ENCODE data around the gene SPOP.

DNA sequence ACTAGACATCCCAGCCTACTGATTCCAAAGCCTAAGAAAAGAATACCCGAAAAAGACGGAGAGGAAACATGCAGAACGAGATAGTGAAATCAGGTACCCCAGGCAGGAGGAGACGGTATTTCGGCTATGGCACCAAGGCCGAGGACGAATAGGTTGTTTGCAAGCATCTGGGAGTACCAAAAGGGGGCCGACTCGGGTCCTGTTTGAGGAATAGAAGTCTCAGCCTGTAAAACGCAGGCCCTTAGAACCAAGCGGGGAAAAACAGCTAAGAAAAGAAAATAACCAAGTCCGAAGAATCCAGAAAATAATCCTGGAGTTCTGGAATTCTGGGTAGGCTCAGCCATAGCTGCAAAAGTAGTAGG, 29.3 kb upstream of the SPOP start:
- TF ChIP-seq, protein P1, sequence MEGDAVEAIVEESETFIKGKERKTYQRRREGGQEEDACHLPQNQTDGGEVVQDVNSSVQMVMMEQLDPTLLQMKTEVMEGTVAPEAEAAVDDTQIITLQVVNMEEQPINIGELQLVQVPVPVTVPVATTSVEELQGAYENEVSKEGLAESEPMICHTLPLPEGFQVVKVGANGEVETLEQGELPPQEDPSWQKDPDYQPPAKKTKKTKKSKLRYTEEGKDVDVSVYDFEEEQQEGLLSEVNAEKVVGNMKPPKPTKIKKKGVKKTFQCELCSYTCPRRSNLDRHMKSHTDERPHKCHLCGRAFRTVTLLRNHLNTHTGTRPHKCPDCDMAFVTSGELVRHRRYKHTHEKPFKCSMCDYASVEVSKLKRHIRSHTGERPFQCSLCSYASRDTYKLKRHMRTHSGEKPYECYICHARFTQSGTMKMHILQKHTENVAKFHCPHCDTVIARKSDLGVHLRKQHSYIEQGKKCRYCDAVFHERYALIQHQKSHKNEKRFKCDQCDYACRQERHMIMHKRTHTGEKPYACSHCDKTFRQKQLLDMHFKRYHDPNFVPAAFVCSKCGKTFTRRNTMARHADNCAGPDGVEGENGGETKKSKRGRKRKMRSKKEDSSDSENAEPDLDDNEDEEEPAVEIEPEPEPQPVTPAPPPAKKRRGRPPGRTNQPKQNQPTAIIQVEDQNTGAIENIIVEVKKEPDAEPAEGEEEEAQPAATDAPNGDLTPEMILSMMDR (conservative IDR thresholded peaks at IDR 0.05 in 1 of 2, IDR thresholded peaks at IDR 0.05 in 1 of 2; ENCODE audit: extremely low read depth in 1 of 2, insufficient read depth in 1 of 2, low read depth in 1 of 2, low read length in 2 of 2) = no peak
- TF ChIP-seq EZH2 (IDR thresholded peaks at IDR 0.05; ENCODE audit: borderline replicate concordance, low read length) = no peak

Measured in mammary epithelial cell (primary cell).